ENCODE data around the gene MRPS11.

MRPS11 gene

GRCh38 chr15:88438181-88438580 is 29.3 kb upstream of the MRPS11 start:
- ATAC-seq (ENCODE audit: insufficient read depth, low read depth) (no peak), DNase-seq (no peak)
- Histone ChIP-seq H3K4me3 (ENCODE audit: low read depth in 1 of 2, low read length in 2 of 2) (no peak overlapping the region), H3K9ac (ENCODE audit: low read depth, low read length) (no peak overlapping the region), H3K9me3 (ENCODE audit: insufficient read depth, low read length, severe bottlenecking) (no peaks in the 10 kb centered on the region), H2AFZ (ENCODE audit: low read depth, low read length) (no peak overlapping the region), H3K36me3 (ENCODE audit: insufficient read depth, low read length) (no peaks in the 10 kb centered on the region), H3K79me2 (ENCODE audit: insufficient read depth, low read length) (no peaks in the 10 kb centered on the region), H3K27ac (ENCODE audit: low read length) (no peak overlapping the region), H4K20me1 (ENCODE audit: insufficient read depth, low read length) (no peaks in the 10 kb centered on the region), H3K4me2 (ENCODE audit: insufficient read depth, low read length) (no peak overlapping the region), H3K4me1 (ENCODE audit: insufficient read depth, low read length) (no peaks in the 10 kb centered on the region), H3K27me3 (ENCODE audit: insufficient read depth, low read length, poor library complexity) (no peaks in the 10 kb centered on the region)
- TF ChIP-seq CTCF (IDR thresholded peaks at IDR 0.05; ENCODE audit: borderline replicate concordance, extremely low read depth, low read length, poor library complexity, severe bottlenecking) (no peak), EZH2 (IDR thresholded peaks at IDR 0.05; ENCODE audit: borderline replicate concordance, low read depth, low read length, severe bottlenecking) (no peak)

- no peak for TF ChIP-seq CTCF (IDR thresholded peaks at IDR 0.05; ENCODE audit: borderline replicate concordance, extremely low read depth, low read length, poor library complexity, severe bottlenecking)
- TF ChIP-seq EZH2 (IDR thresholded peaks at IDR 0.05; ENCODE audit: borderline replicate concordance, low read depth, low read length, severe bottlenecking) = no peak
- no peaks in the 10 kb centered on the region for H3K4me1 ChIP-seq (ENCODE audit: insufficient read depth, low read length)
- no peak overlapping the region for H3K9ac ChIP-seq (ENCODE audit: low read depth, low read length)
- no peak overlapping the region for H3K4me3 ChIP-seq (ENCODE audit: low read depth in 1 of 2, low read length in 2 of 2)
- H3K79me2 ChIP-seq (ENCODE audit: insufficient read depth, low read length) = no peaks in the 10 kb centered on the region
- H2AFZ ChIP-seq (ENCODE audit: low read depth, low read length) = no peak overlapping the region
- no peaks in the 10 kb centered on the region for H4K20me1 ChIP-seq (ENCODE audit: insufficient read depth, low read length)
- ATAC-seq (ENCODE audit: insufficient read depth, low read depth) = no peak
- no peak for DNase-seq
- no peaks in the 10 kb centered on the region for H3K36me3 ChIP-seq (ENCODE audit: insufficient read depth, low read length)
- H3K9me3 ChIP-seq (ENCODE audit: insufficient read depth, low read length, severe bottlenecking) = peaks cover 5% of the 10 kb centered on the region
- no peak overlapping the region for H3K4me2 ChIP-seq (ENCODE audit: insufficient read depth, low read length)
- H3K27me3 ChIP-seq (ENCODE audit: insufficient read depth, low read length, poor library complexity) = no peaks in the 10 kb centered on the region
- no peak overlapping the region for H3K27ac ChIP-seq (ENCODE audit: low read length)
These were observed 27.5 kb upstream of the MRPS11 start for GRCh38 chr15:88440021-88440420.

- H2AFZ ChIP-seq (ENCODE audit: low read depth, low read length) = no peak overlapping the region
- no peak overlapping the region for H3K9ac ChIP-seq (ENCODE audit: low read depth, low read length)
- no peak for DNase-seq
- TF ChIP-seq EZH2 (IDR thresholded peaks at IDR 0.05; ENCODE audit: borderline replicate concordance, low read depth, low read length, severe bottlenecking) (no peak), CTCF (IDR thresholded peaks at IDR 0.05; ENCODE audit: borderline replicate concordance, extremely low read depth, low read length, poor library complexity, severe bottlenecking) (no peak)
- H3K4me2 ChIP-seq (ENCODE audit: insufficient read depth, low read length) = no peak overlapping the region
- H3K9me3 ChIP-seq (ENCODE audit: insufficient read depth, low read length, severe bottlenecking) = peaks cover 5% of the 10 kb centered on the region
- no peaks in the 10 kb centered on the region for H3K36me3 ChIP-seq (ENCODE audit: insufficient read depth, low read length)
- H3K27ac ChIP-seq (ENCODE audit: low read length) = no peak overlapping the region
- H4K20me1 ChIP-seq (ENCODE audit: insufficient read depth, low read length) = no peaks in the 10 kb centered on the region
- H3K4me3 ChIP-seq (ENCODE audit: low read depth in 1 of 2, low read length in 2 of 2) = no peak overlapping the region
- no peaks in the 10 kb centered on the region for H3K27me3 ChIP-seq (ENCODE audit: insufficient read depth, low read length, poor library complexity)
- H3K4me1 ChIP-seq (ENCODE audit: insufficient read depth, low read length) = no peaks in the 10 kb centered on the region
- H3K79me2 ChIP-seq (ENCODE audit: insufficient read depth, low read length) = no peaks in the 10 kb centered on the region
- ATAC-seq (ENCODE audit: insufficient read depth, low read depth) = no peak
These were observed 26.3 kb upstream of the MRPS11 start for GRCh38 chr15:88441076-88441730.

All from DND-41 (cell line).